Non-pigmented ciliary epithelial cell (primary cell): ENCODE results near the gene SSBP4.

Source experiments
- DNase-seq: peaks from one replicate; pipeline ENCODE4 v3.0.0-alpha.2; 2010; ENCODE audit warnings: low read depth

The SSBP4 gene

GRCh38 chr19:18421371-18421959 is 2.3 kb downstream of the SSBP4 start:
- DNase-seq = no peak

GRCh38 chr19:18422530-18423191 is 3.5 kb downstream of the SSBP4 start:
- DNase-seq = no peak

- no peak for DNase-seq
These were observed 4.2 kb downstream of the SSBP4 start for GRCh38 chr19:18423258-18424020.

- DNase-seq = no peak
These were observed 5.1 kb downstream of the SSBP4 start for GRCh38 chr19:18424122-18424889.

GRCh38 chr19:18424890-18425514 is 5.8 kb downstream of the SSBP4 start:
- DNase-seq = no peak

- DNase-seq = no peak
These were observed 6.6 kb downstream of the SSBP4 start for GRCh38 chr19:18425515-18426415.

GRCh38 chr19:18426416-18426767 is 7.2 kb downstream of the SSBP4 start:
- DNase-seq = no peak

- no peak for DNase-seq
These were observed 8.0 kb downstream of the SSBP4 start for GRCh38 chr19:18427080-18427742.

GRCh38 chr19:18427743-18428113 is 8.5 kb downstream of the SSBP4 start:
- DNase-seq = no peak

- DNase-seq = no peak
These were observed 9.1 kb downstream of the SSBP4 start for GRCh38 chr19:18428173-18428786.

- DNase-seq = no peak
These were observed 9.8 kb downstream of the SSBP4 start for GRCh38 chr19:18428787-18429674.

GRCh38 chr19:18429717-18430416 is 10.7 kb downstream of the SSBP4 start:
- no peak for DNase-seq

- no peak for DNase-seq
These were observed 11.4 kb downstream of the SSBP4 start for GRCh38 chr19:18430417-18431144.

- no peak for DNase-seq
These were observed 12.4 kb downstream of the SSBP4 start for GRCh38 chr19:18431351-18432197.

- no peak for DNase-seq
These were observed 13.2 kb downstream of the SSBP4 start for GRCh38 chr19:18432275-18433014.
